ENCODE data around the gene NIPAL3.
"Not testable (repeated sequence)": the region's sequence is repeated elsewhere in the genome, so short reads cannot be mapped to it uniquely, and the experiment has no call there.

The NIPAL3 gene

DNA sequence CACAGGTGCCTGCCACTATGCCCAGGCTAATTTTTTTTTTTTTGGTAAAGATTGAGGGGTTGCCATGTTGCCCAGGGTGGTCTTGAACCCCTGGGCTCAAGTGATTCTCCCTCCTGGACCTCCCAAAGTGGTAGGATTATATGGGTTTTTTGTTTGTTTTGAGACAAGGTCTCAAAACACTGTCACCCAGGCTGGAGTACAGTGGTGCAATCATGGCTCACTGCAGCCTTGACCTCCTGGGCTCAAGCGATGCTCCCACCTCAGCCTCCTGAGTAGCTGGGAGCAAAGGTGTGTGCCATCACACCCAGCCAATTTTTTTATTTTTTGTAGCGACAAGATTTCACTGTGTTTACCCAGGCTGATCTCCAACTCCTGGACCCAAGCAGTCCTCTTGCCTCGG, 78.2 kb downstream of the NIPAL3 start:
- DNase-seq = no peak

DNA sequence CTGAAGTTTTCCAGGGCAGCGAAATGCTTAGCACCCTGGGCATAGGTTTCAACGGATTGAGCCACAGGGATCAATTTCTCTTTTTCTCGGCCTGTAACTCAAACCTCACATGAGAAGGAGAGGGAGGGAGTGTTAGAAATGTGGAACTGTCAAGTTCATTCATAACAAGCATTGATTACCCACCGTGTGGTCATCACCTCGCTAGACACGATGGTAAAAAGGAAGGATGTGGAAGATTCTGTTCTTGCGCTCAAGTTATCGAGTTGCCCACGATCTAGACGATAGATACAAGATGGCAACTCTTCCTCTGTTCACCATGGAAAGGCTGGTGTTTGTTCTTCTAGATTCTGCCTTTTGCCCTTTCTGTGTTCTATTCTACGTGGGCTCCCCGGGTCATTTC, 83.0 kb downstream of the NIPAL3 start:
- no peak for DNase-seq

DNA sequence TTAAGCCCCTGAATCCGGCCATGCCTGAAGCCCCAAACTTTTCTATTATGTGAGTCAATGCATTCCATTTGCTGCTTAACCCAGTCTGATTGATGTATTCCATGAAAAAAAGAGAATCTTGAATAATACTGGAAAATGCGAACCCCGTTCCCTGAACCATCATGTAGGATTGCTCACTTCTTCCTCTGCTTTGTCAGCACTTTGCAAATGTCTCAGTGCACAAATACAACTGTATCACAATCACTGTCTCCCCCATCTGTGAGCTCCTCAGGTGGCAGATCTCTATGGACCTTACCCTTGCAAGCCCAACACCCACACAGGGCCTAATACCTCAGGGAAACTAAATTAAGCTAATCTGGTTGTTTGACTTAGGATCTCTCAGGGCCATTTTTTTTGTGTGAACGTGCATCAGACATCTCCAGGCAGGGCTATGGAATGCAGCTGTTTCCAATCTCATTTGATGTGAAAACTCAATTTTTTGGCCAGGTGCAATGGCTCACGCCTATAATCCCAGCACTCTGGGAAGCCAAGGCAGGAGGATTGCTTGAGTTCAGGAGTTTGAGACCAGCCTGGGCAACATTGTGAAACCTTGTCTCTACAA, 84.9 kb downstream of the NIPAL3 start:
- no peak for DNase-seq

DNA sequence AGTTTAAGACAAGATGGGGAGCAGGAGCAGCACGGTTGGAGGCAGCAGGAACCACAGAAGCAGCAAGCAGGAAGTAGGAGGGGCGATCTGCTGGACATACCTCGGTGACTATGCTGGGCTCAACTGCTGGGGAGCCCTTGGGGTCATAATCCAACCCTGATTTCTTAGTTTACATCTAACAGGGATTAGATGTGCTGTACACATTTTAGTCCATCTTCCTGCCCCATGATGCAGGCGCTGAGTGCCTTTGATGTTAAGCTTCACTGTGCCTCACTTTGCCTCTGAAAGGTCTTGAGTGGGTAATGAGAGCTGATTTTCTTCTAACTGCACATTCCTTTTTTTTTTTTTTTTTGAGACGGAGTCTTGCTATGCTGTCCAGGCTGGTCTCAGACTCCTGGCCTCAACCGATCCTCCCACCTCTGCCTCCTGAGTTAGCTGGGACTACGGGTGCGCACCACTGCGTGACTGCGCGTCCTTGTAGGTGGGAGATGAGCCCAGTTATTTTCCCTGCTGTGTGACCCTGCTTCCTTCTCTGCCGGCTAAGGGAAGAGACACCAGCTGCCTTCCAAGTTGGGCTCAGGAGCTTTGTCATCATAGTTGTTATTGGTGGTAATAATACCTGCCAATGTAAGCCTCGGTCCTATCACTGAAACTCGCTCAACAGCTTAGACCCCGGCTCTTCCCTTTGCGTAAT, 85.9 kb downstream of the NIPAL3 start:
- peak; percentile 47 for DNase-seq

DNA sequence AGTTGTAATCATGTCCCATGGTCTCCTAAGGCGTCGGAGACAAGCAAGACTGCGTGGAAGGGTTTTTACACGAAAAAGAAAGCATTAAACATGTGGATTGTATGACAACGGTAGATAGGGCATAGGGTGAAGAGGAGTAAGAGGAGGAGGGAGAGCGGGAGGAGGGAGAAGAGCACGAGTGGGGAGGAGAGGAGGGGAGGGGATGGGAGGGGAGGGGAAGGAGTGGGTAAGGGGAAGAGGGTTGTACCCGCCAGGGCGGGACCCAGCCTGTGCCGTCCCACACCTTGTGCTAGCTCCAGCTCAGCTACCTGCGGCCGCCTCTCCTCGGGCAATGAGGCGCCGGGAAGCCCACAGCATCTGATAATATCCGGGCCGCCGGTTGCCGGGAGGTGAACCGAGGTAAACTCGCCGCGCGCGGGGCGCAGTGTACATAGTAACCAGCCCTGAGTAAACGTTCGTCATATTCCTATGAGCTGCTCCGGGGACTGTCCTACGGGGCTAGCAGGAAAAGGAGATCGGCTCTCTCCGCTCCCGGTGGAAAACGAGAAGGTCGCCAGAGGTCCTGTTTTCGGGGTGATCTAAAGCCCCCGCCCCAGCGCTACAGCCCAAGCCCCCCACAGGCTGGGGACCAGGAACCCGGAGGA, 86.6 kb downstream of the NIPAL3 start:
- DNase-seq = peak; percentile 65

DNA sequence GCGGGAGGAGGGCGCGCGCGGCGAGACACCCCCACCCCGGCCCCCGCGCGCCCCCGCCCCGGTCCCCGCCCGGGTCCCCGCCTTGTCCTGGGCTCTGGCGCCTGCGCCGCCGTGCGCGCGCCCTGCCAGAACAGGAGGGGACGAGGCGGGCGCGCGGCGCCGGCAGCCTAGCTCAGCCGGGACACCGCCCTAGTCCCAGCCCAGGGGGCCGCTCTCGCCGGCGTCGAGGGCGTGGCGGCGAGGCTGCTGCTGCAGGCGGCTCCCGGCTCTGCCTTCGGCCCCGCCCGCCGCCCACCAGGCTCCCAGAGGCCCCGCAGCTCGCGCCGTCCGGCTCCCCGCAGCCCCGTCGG, 87.1 kb downstream of the NIPAL3 start, which contains the start of gene RCAN3:
RCAN3 (plus strand) TSS at position 128 of the 350 bp plus-strand sequence. CDS start 11,537 bp downstream, outside the sequence.
- peak; percentile 84 for DNase-seq

DNA sequence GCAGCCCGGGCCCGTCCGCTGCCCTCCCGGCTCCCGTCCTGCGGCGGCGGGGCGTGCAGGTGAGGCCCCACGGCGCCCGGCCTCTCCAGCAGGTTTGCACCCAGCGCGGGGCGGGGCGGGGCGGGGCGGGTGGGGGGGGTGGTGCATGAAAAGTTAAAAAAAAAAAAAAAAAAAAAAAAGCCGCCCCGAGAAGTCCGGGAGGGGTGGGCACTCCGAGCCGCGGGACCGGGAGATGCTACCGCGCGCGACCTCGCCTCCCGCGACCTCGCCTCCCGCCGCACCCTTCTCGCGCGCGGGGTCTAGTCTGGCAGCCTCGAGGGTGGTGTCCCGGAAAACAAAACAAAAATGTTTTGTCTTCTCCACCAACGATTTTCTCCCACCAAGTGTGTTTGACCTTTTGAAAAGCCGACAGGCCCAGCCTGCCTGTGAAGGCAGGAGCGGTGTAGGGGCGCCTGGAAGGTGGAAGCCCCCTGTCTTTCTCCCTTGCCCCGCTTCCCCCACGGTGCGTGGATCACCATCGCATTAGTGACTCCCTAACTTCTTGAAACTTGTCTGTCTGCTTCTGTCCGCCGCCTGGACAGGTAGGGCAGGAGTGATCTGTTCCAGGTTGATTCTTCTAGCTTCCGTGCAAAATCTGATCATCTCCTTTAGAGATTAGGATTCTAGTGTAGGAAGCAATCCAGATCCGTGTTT, 87.6 kb downstream of the NIPAL3 start:
- peak; percentile 52 for DNase-seq

DNA sequence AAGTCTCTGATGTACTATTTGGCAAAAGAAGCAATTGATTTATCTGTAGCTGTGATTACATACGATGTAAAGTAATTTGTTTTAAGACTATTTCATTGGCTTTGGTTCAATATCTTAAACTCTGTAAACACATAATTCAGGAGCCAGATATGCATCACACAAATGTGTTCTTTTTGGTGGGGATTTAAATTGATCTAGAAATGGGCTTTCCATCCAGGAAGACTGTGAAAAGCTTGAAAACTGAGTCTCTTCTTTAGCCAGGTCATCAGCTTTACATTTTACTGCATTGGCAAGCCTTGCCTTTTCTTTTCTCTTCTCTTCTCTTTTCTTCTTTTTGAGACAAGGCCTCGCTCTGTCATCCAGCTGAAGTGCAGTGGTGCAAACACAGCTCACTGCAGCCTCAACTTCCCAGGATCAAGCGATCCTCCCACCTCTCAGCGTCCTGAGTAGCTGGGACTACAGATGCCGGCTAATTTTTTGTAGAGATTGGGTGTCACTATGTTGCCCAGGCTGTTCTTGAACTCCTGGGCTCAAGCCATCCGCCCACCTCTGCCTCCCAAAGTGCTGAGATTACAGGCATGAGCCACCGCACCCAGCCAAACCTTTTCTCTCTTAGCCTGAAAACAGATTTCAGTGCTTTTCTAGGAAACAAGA, 88.4 kb downstream of the NIPAL3 start:
- no peak for DNase-seq

DNA sequence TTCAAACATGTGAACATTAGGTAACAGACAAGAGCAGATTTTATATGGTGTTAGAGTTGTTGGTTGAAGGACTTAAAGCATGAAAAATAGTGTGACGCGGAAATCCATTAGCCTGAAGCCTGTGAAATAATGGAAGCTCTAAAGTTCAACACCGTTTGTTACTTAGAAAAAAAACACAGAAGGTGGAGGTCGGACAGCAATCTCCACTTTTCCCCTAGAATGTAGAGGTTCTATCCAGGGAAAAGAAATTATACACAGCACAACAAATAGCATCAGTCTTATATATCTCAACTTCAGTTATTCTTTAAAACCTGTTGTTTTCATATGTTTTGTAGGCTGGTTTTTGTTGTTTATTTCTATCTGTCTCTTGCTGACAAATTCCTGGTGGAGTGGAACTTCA, 89.0 kb downstream of the NIPAL3 start:
- DNase-seq = no peak

DNA sequence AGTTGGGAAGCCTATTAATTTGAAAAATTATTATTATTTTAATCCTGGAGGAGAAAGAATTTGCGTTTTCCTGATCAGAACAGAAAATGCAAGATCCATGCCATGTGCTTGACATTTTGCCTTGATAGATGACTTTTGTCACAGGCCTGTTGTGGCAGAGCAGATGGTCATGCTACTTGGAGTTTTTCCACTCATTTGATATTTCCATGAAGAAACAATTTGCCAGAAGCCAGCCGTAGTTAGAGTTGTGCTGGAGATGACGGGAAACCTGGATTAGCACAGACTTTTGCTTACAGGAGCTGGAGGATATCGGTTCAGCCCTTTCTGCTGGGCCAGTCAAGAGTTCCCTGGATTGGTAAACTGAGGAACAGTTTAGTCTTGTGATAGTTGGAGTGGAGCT, 90.2 kb downstream of the NIPAL3 start:
- no peak for DNase-seq

DNA sequence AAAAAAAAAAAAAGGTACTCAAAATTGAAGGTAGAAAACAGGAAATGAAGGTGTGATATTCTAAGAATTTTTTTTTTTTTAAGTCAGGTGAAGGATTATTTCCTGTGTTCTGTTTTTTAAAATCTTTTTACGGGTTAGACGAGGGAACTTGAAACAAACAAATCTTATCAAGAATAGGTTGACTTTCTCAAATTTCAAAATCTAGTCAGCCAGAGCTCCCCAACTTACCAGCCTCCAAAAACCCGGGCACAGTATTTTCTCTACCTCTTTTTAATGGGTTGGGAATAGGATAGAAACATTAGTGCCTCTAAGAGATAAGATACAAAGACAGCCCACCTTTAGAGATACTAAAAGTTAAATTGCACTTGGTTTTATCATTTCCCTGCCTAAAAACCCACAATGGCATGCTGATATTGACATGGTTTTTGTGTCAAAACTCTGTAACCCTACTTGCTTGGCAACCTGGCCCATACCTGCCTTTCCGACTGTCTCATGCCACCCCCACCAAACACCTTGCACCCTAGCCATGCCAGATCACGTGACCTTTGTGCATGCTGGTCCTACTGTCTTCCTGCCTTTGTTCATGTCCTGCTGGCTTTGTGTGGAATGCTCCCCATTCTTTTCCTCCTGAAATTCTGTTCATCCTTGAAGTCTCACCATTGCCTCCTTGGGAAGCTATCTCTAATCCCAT, 91.2 kb downstream of the NIPAL3 start:
- no peak for DNase-seq

DNA sequence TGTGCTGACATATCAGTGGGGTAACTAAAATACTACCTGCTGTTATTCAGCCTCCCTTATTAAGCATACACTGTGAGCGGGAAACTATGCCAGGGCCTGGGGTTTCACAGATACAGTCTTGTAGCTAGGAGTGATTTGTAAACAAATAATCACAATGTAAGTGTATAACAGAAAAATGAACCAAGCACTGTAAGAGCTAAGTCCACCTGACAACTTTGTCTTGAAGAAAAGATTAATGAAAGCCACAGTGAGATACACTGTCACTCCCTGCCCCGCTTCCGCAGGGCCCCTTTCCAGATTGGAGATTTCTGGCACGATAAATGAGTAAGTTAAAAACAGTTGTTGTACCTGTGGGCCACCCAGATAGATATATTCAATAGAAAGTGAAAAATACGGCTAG, 91.8 kb downstream of the NIPAL3 start:
- no peak for DNase-seq

DNA sequence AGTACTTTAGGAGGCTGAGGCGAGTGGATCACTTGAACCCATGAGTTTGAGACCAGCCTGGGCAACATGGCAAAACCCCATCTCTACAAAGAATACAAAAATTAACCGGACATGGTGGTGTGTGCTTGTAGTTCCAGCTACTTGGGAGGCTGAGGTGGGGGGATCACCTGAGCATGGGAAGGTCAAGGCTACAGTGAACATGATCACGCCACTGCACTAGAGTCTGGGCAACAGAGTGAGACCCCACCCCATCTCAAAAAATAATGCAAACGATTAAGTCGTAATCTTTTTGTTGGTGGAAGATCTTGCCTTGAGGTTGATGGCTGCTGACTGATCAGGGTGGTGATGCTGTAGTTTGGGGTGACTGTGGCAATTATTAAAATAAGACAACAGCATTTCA, 93.3 kb downstream of the NIPAL3 start:
- no peak for DNase-seq

DNA sequence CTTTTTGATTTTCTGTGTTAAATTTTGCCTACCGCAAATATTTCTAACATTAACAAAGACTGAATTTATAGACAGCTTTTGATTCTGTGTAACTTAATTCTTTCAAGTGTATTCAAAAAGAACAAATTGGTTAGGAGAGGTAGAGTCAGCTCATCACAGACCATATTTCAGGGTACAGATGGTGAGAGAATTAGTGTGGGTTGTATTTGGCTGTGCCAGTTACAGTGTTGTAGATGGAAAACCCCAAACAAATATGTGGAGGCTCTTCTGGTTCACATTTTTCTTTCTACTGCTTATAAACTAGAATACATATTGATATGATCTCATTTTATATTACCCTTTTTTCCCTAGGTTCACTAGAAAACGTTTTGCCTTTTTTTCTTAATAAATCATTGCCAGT, 98.1 kb downstream of the NIPAL3 start:
- no peak for DNase-seq

DNA sequence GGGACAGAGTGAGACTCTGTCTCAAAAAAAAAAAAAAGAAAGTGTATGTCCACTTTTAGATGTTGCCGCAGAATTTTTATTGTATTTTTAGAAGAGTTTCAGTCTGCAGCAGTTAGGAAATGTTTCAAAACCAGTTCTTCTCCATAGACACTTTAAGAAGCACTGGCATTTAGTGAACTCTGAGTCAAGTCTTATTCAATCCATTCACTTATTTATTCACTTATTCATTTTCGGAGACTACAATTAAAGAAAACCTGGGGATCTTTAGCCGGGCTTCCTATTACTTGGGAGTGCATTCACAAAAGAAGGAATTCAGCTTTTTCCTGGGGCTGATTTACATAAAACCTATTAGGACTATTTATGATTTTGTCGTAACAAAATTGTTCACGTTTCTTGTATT, 99.3 kb downstream of the NIPAL3 start:
- DNase-seq = no peak

DNA sequence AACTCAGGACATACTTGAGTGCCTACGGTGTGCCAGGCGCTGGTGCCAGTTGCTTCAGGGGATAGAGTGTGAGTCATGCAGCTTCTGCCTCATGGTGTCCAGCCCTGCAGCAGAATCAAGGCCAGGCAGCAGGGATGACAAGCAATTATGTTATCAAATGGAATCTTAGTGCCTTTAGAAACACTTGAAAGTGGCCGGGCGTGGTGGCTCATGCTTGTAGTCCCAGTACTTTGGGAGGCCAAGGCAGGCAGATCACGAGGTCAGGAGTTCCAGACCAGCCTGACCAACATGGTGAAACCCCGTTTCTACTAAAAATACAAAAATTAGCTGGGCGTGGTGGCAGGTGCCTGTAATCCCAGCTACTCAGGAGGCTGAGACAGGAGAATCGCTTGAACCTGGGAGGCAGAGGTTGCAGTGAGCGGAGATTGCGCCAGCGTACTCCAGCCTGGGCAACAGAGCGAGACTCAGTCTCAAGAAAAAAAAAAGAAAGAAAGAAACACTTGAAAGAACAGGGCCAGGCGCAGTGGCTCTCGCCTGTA, 100.1 kb downstream of the NIPAL3 start:
- DNase-seq = not testable (repeated sequence)

DNA sequence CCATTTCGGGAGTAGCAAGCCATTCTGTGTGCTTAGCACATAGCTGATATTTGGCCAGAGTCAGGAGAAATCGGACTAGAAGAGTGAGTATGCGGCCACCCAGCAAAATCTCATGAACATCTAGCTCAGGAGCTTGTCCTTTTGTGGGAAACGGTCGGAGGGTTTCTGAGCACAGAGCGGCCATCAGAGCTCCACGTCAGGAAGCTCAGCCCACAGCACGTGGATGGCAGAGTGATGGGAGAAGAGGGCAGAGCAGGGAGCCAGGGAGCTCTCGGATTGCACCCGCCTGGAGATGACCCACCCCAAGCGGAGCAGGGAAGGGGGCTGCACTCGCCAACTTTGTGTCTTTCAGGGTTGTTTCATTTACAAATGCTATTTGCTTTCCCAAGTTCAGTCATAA, 100.9 kb downstream of the NIPAL3 start:
- no peak for DNase-seq

DNA sequence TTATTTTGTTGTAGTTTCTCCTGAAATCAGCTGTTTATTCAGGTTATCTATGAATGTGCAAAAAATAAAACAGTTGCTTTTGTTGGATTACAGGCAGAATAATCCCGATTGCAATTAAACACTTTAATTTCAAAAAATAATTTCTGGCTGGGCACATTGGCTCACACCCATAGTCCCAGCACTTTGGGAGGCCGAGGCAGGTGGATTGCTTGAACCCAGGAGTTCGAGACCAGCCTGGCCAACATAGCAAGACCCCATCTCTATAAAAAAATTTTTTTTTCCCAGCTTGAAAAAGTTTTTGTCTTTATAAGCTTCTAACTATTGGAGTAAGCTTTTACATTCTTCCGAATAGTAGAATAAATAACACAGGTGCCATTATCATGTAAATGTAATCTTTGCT, 102.3 kb downstream of the NIPAL3 start:
- DNase-seq = no peak

DNA sequence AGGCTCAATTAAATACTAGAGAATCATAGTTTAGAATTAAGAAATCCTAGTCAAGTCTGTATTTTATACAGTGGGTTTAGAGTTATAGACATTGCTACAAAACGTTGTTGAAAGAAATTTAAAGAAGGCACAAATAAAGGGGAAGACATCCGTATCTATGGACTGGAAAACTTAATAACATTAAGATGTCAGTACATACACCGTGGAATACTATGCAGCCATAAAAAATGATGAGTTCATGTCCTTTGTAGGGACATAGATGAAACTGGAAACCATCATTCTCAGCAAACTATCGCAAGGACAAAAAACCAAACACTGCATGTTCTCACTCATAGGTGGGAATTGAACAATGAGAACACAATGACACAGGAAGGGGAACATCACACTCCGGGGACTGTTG, 104.7 kb downstream of the NIPAL3 start:
- not testable (repeated sequence) for DNase-seq
